ENCODE results near the gene PHGDH. TPM values are rescaled to one million over a fixed set of nuclear protein-coding genes. Genes with fewer than 3 reads are reported as not detected.

Gene PHGDH
- total RNA-seq, 2 experiments from 2014 or later: 147 to 156 TPM

- POLR2A ChIA-PET: no interaction called here
- H3K27ac Mint-ChIP-seq: no peak within 1 kb of the TSS
- H3K36me3 Mint-ChIP-seq: no peaks in the 10 kb centered on the region
- H3K9me3 Mint-ChIP-seq: no peaks in the 10 kb centered on the region
- no peak within 1 kb of the TSS for H3K4me3 Mint-ChIP-seq
- ATAC-seq (ENCODE audit: low read depth): no peak
- peaks cover 41% of the 10 kb centered on the region for H3K27me3 Mint-ChIP-seq
- no peak for DNase-seq
- peaks cover 4% of the 10 kb centered on the region for H3K4me1 Mint-ChIP-seq
Measured at GRCh38 chr1:119768778-119769177, 57.0 kb downstream of the PHGDH start, which contains the start of gene HMGCS2. Gene HMGCS2 (minus strand): TSS chr1:119768905. CDS start chr1:119768844, 61 bp downstream.

GRCh38 chr1:119771016-119771415 lies 59.3 kb downstream of the PHGDH start:
- H3K4me1 Mint-ChIP-seq: peaks cover 4% of the 10 kb centered on the region
- POLR2A ChIA-PET: no interaction called here
- ATAC-seq (ENCODE audit: low read depth): no peak
- H3K4me3 Mint-ChIP-seq: no peak overlapping the region
- H3K9me3 Mint-ChIP-seq: no peaks in the 10 kb centered on the region
- no peak for DNase-seq
- H3K36me3 Mint-ChIP-seq: no peaks in the 10 kb centered on the region
- no peak overlapping the region for H3K27ac Mint-ChIP-seq
- H3K27me3 Mint-ChIP-seq: peaks cover 31% of the 10 kb centered on the region

- Mint-ChIP-seq H3K27me3 (peaks cover 24% of the 10 kb centered on the region), H3K4me3 (no peak overlapping the region), H3K36me3 (no peaks in the 10 kb centered on the region), H3K27ac (no peak overlapping the region), H3K4me1 (peaks cover 4% of the 10 kb centered on the region), H3K9me3 (no peaks in the 10 kb centered on the region)
- no peak for ATAC-seq (ENCODE audit: low read depth)
- no peak for DNase-seq
- POLR2A ChIA-PET: no interaction called here
Measured at GRCh38 chr1:119771770-119772169, 60.0 kb downstream of the PHGDH start.

GRCh38 chr1:119772298-119772697 lies 60.6 kb downstream of the PHGDH start:
- no peaks in the 10 kb centered on the region for H3K36me3 Mint-ChIP-seq
- DNase-seq (no peak), ATAC-seq (ENCODE audit: low read depth) (no peak)
- POLR2A ChIA-PET: no interaction called here
- H3K27ac Mint-ChIP-seq: no peak overlapping the region
- peaks cover 19% of the 10 kb centered on the region for H3K27me3 Mint-ChIP-seq
- H3K4me1 Mint-ChIP-seq: peaks cover 2% of the 10 kb centered on the region
- H3K9me3 Mint-ChIP-seq: no peaks in the 10 kb centered on the region
- no peak overlapping the region for H3K4me3 Mint-ChIP-seq

- DNase-seq: no peak
- Mint-ChIP-seq H3K27me3 (peaks cover 20% of the 10 kb centered on the region), H3K9me3 (no peaks in the 10 kb centered on the region), H3K36me3 (no peaks in the 10 kb centered on the region), H3K4me3 (no peak overlapping the region), H3K27ac (no peak overlapping the region), H3K4me1 (no peaks in the 10 kb centered on the region)
- no peak for ATAC-seq (ENCODE audit: low read depth)
- POLR2A ChIA-PET: no interaction called here
Measured at GRCh38 chr1:119773711-119774241, 62.0 kb downstream of the PHGDH start.

GRCh38 chr1:119774746-119775490 lies 63.2 kb downstream of the PHGDH start:
- ATAC-seq (ENCODE audit: low read depth) (no peak), DNase-seq (no peak)
- Mint-ChIP-seq H3K4me3 (no peak overlapping the region), H3K9me3 (no peaks in the 10 kb centered on the region), H3K4me1 (no peaks in the 10 kb centered on the region), H3K27me3 (peaks cover 18% of the 10 kb centered on the region), H3K27ac (no peak overlapping the region), H3K36me3 (no peaks in the 10 kb centered on the region)
- POLR2A ChIA-PET: no interaction called here

- POLR2A ChIA-PET: no interaction called here
- DNase-seq: no peak
- Mint-ChIP-seq H3K4me3 (no peak overlapping the region), H3K27me3 (peaks cover 28% of the 10 kb centered on the region), H3K27ac (no peak overlapping the region), H3K36me3 (no peaks in the 10 kb centered on the region), H3K9me3 (no peaks in the 10 kb centered on the region), H3K4me1 (no peaks in the 10 kb centered on the region)
- no peak for ATAC-seq (ENCODE audit: low read depth)
Measured at GRCh38 chr1:119778359-119778758, 66.6 kb downstream of the PHGDH start.

GRCh38 chr1:119778886-119779560 lies 67.3 kb downstream of the PHGDH start:
- Mint-ChIP-seq H3K4me1 (peaks cover 2% of the 10 kb centered on the region), H3K4me3 (no peak overlapping the region), H3K27ac (no peak overlapping the region), H3K36me3 (no peaks in the 10 kb centered on the region), H3K9me3 (no peaks in the 10 kb centered on the region), H3K27me3 (peaks cover 28% of the 10 kb centered on the region)
- ATAC-seq (ENCODE audit: low read depth) (no peak), DNase-seq (no peak)
- POLR2A ChIA-PET: no interaction called here

GRCh38 chr1:119779869-119780356 lies 68.2 kb downstream of the PHGDH start:
- Mint-ChIP-seq H3K4me1 (peaks cover 2% of the 10 kb centered on the region), H3K9me3 (no peaks in the 10 kb centered on the region), H3K27ac (no peak overlapping the region), H3K36me3 (no peaks in the 10 kb centered on the region), H3K27me3 (peaks cover 29% of the 10 kb centered on the region), H3K4me3 (no peak overlapping the region)
- ATAC-seq (ENCODE audit: low read depth): no peak
- DNase-seq: no peak
- POLR2A ChIA-PET: no interaction called here

GRCh38 chr1:119781434-119782210 lies 69.9 kb downstream of the PHGDH start:
- Mint-ChIP-seq H3K4me1 (peaks cover 8% of the 10 kb centered on the region), H3K9me3 (no peaks in the 10 kb centered on the region), H3K4me3 (no peak overlapping the region), H3K27me3 (peaks cover 36% of the 10 kb centered on the region), H3K27ac (no peak overlapping the region), H3K36me3 (no peaks in the 10 kb centered on the region)
- DNase-seq (no peak), ATAC-seq (ENCODE audit: low read depth) (no peak)
- POLR2A ChIA-PET: no interaction called here

GRCh38 chr1:119782631-119783325 lies 71.0 kb downstream of the PHGDH start:
- POLR2A ChIA-PET: no interaction called here
- Mint-ChIP-seq H3K4me3 (no peak overlapping the region), H3K4me1 (peaks cover 15% of the 10 kb centered on the region), H3K27me3 (peaks cover 35% of the 10 kb centered on the region), H3K9me3 (no peaks in the 10 kb centered on the region), H3K27ac (no peak overlapping the region), H3K36me3 (no peaks in the 10 kb centered on the region)
- DNase-seq (no peak), ATAC-seq (ENCODE audit: low read depth) (no peak)

- no peak overlapping the region for H3K4me3 Mint-ChIP-seq
- ATAC-seq (ENCODE audit: low read depth) (no peak), DNase-seq (no peak)
- peaks cover 15% of the 10 kb centered on the region for H3K4me1 Mint-ChIP-seq
- H3K27me3 Mint-ChIP-seq: peaks cover 30% of the 10 kb centered on the region
- POLR2A ChIA-PET: no interaction called here
- H3K27ac Mint-ChIP-seq: no peak overlapping the region
- H3K36me3 Mint-ChIP-seq: no peaks in the 10 kb centered on the region
- no peaks in the 10 kb centered on the region for H3K9me3 Mint-ChIP-seq
Measured at GRCh38 chr1:119783354-119784185, 71.8 kb downstream of the PHGDH start.

All from activated naive CD8-positive, alpha-beta T cell treated with anti-CD3 and anti-CD28 coated beads, Interleukin-2, amount 10 ng/mL, durations not matched to agents 7 days and 5 days (primary cell).